Activated naive CD4-positive, alpha-beta T cell treated with anti-CD3 and anti-CD28 coated beads, Interleukin-2, amount 50 U/mL, for 24 hours (primary cell): Measurements from ENCODE around the gene SPECC1L.

Source experiments
- H3K27ac Mint-ChIP-seq: one replicate; pipeline ENCODE4 v1.8.0; 2021; ENCODE audit warnings: mild to moderate bottlenecking, mixed read lengths
- H3K27me3 Mint-ChIP-seq: one replicate; pipeline ENCODE4 v1.8.0; 2021; ENCODE audit warnings: mixed read lengths
- H3K36me3 Mint-ChIP-seq: one replicate; pipeline ENCODE4 v1.8.0; 2021; ENCODE audit warnings: mixed read lengths
- H3K4me1 Mint-ChIP-seq: one replicate; pipeline ENCODE4 v1.8.0; 2021; ENCODE audit warnings: mixed read lengths
- H3K4me3 Mint-ChIP-seq: one replicate; pipeline ENCODE4 v1.8.0; 2021; ENCODE audit warnings: mild to moderate bottlenecking, mixed read lengths
- H3K9me3 Mint-ChIP-seq: one replicate; pipeline ENCODE4 v1.8.0; 2021; ENCODE audit warnings: mixed read lengths

SPECC1L gene

GRCh38 chr22:24432059-24432853 lies 161.6 kb downstream of the SPECC1L start:
- peak overlapping the region; percentile 72 for H3K27ac Mint-ChIP-seq
- H3K4me1 Mint-ChIP-seq = peaks cover 84% of the 10 kb centered on the region
- peaks cover 9% of the 10 kb centered on the region for H3K36me3 Mint-ChIP-seq
- no peaks in the 10 kb centered on the region for H3K9me3 Mint-ChIP-seq
- H3K4me3 Mint-ChIP-seq = peak overlapping the region; percentile 73
- no peaks in the 10 kb centered on the region for H3K27me3 Mint-ChIP-seq

- peak overlapping the region; percentile 73 for H3K4me3 Mint-ChIP-seq
- peaks cover 89% of the 10 kb centered on the region for H3K4me1 Mint-ChIP-seq
- H3K27ac Mint-ChIP-seq = peak overlapping the region; percentile 79
- peaks cover 10% of the 10 kb centered on the region for H3K36me3 Mint-ChIP-seq
- H3K9me3 Mint-ChIP-seq = no peaks in the 10 kb centered on the region
- no peaks in the 10 kb centered on the region for H3K27me3 Mint-ChIP-seq
These were observed 162.6 kb downstream of the SPECC1L start for GRCh38 chr22:24433001-24433827.

- Mint-ChIP-seq H3K36me3 (peaks cover 8% of the 10 kb centered on the region), H3K9me3 (no peaks in the 10 kb centered on the region)
These were observed 163.3 kb downstream of the SPECC1L start for GRCh38 chr22:24433828-24434470.

GRCh38 chr22:24434471-24435322 lies 164.1 kb downstream of the SPECC1L start:
- Mint-ChIP-seq H3K4me3 (peak overlapping the region; percentile 87), H3K4me1 (peaks cover 80% of the 10 kb centered on the region), H3K27me3 (no peaks in the 10 kb centered on the region), H3K27ac (peak overlapping the region; percentile 98), H3K36me3 (peaks cover 8% of the 10 kb centered on the region), H3K9me3 (no peaks in the 10 kb centered on the region)

More at GRCh38 chr22:24433828-24434470, 163.3 kb downstream of the SPECC1L start:
- H3K27ac Mint-ChIP-seq = peak overlapping the region; percentile 98
- no peaks in the 10 kb centered on the region for H3K27me3 Mint-ChIP-seq
- peaks cover 82% of the 10 kb centered on the region for H3K4me1 Mint-ChIP-seq
- peak overlapping the region; percentile 87 for H3K4me3 Mint-ChIP-seq

- Mint-ChIP-seq H3K4me3 (peak overlapping the region; percentile 87), H3K36me3 (peaks cover 8% of the 10 kb centered on the region), H3K27ac (peak overlapping the region; percentile 98), H3K27me3 (no peaks in the 10 kb centered on the region), H3K4me1 (peaks cover 74% of the 10 kb centered on the region), H3K9me3 (no peaks in the 10 kb centered on the region)
These were observed 164.7 kb downstream of the SPECC1L start for GRCh38 chr22:24435323-24435645.

GRCh38 chr22:24435861-24436371 lies 165.3 kb downstream of the SPECC1L start:
- Mint-ChIP-seq H3K27ac (peak overlapping the region; percentile 89), H3K36me3 (peaks cover 9% of the 10 kb centered on the region), H3K4me3 (peak overlapping the region; percentile 42)

GRCh38 chr22:24436553-24436952 lies 165.9 kb downstream of the SPECC1L start:
- H3K4me3 Mint-ChIP-seq = no peak overlapping the region
- peak overlapping the region; percentile 89 for H3K27ac Mint-ChIP-seq
- no peaks in the 10 kb centered on the region for H3K9me3 Mint-ChIP-seq
- peaks cover 77% of the 10 kb centered on the region for H3K4me1 Mint-ChIP-seq
- peaks cover 10% of the 10 kb centered on the region for H3K36me3 Mint-ChIP-seq
- H3K27me3 Mint-ChIP-seq = no peaks in the 10 kb centered on the region

More at GRCh38 chr22:24435861-24436371, 165.3 kb downstream of the SPECC1L start:
- no peaks in the 10 kb centered on the region for H3K27me3 Mint-ChIP-seq
- H3K4me1 Mint-ChIP-seq = peaks cover 77% of the 10 kb centered on the region
- H3K9me3 Mint-ChIP-seq = no peaks in the 10 kb centered on the region

GRCh38 chr22:24437091-24437490 lies 166.5 kb downstream of the SPECC1L start:
- H3K36me3 Mint-ChIP-seq = peaks cover 10% of the 10 kb centered on the region
- peak overlapping the region; percentile 89 for H3K27ac Mint-ChIP-seq
- H3K4me1 Mint-ChIP-seq = peaks cover 71% of the 10 kb centered on the region
- H3K9me3 Mint-ChIP-seq = no peaks in the 10 kb centered on the region
- no peaks in the 10 kb centered on the region for H3K27me3 Mint-ChIP-seq
- H3K4me3 Mint-ChIP-seq = no peak overlapping the region

GRCh38 chr22:24437741-24438328 lies 167.2 kb downstream of the SPECC1L start:
- H3K4me3 Mint-ChIP-seq = no peak overlapping the region
- no peaks in the 10 kb centered on the region for H3K9me3 Mint-ChIP-seq
- H3K27ac Mint-ChIP-seq = peak overlapping the region; percentile 88
- H3K27me3 Mint-ChIP-seq = no peaks in the 10 kb centered on the region
- peaks cover 64% of the 10 kb centered on the region for H3K4me1 Mint-ChIP-seq
- H3K36me3 Mint-ChIP-seq = peaks cover 11% of the 10 kb centered on the region

GRCh38 chr22:24440270-24440717 lies 169.7 kb downstream of the SPECC1L start:
- Mint-ChIP-seq H3K27ac (peak overlapping the region; percentile 84), H3K9me3 (no peaks in the 10 kb centered on the region), H3K27me3 (no peaks in the 10 kb centered on the region), H3K4me3 (peak overlapping the region; percentile 8), H3K36me3 (peaks cover 9% of the 10 kb centered on the region), H3K4me1 (peaks cover 54% of the 10 kb centered on the region)

- H3K9me3 Mint-ChIP-seq = no peaks in the 10 kb centered on the region
- H3K4me1 Mint-ChIP-seq = peaks cover 54% of the 10 kb centered on the region
- peak overlapping the region; percentile 8 for H3K4me3 Mint-ChIP-seq
- H3K36me3 Mint-ChIP-seq = peaks cover 9% of the 10 kb centered on the region
- H3K27me3 Mint-ChIP-seq = no peaks in the 10 kb centered on the region
- H3K27ac Mint-ChIP-seq = peak overlapping the region; percentile 84
These were observed 170.2 kb downstream of the SPECC1L start for GRCh38 chr22:24440718-24441405.

GRCh38 chr22:24441406-24442351 lies 171.0 kb downstream of the SPECC1L start:
- Mint-ChIP-seq H3K4me1 (peaks cover 56% of the 10 kb centered on the region), H3K4me3 (no peak overlapping the region), H3K36me3 (peaks cover 9% of the 10 kb centered on the region), H3K27ac (peak overlapping the region; percentile 12), H3K9me3 (no peaks in the 10 kb centered on the region), H3K27me3 (no peaks in the 10 kb centered on the region)

- no peak overlapping the region for H3K4me3 Mint-ChIP-seq
- peaks cover 9% of the 10 kb centered on the region for H3K36me3 Mint-ChIP-seq
- H3K27ac Mint-ChIP-seq = no peak overlapping the region
- H3K27me3 Mint-ChIP-seq = no peaks in the 10 kb centered on the region
- H3K9me3 Mint-ChIP-seq = no peaks in the 10 kb centered on the region
- peaks cover 52% of the 10 kb centered on the region for H3K4me1 Mint-ChIP-seq
These were observed 171.7 kb downstream of the SPECC1L start for GRCh38 chr22:24442352-24442744.
